ENCODE results near the gene ZNF487.

DNA sequence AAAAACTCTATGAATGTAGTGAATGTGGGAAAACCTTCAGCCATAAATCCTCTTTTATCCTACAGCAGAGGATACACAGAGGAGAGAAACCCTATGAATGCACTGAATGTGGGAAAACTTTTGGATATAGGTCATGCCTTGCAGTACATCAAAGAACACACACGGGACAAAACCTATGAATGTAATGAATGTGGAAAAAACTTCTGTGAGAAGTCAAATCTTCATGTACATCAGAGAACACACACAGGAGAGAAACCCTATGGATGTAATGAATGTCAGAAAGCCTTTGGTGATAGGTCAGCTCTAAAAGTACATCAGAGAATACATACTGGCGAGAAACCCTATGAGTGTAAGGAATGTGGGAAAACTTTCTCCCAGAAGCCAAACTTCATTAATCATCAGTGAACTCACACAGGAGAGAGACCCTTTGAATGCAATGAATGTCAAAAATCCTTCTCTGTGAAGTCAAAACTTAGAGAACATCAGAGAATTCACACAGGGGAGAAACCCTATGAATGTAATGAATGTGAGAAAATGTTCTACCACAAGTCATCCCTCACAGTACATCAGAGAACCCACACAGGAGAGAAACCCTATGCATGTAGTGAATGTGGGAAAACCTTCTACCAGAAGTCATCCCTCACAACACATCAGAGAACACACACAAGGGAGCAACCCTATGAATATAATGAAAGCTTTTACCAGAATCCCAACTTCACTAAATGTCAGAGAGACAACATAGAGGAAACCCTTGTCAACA lies 45.6 kb downstream of the ZNF487 start:
- TF ChIP-seq, protein P1, sequence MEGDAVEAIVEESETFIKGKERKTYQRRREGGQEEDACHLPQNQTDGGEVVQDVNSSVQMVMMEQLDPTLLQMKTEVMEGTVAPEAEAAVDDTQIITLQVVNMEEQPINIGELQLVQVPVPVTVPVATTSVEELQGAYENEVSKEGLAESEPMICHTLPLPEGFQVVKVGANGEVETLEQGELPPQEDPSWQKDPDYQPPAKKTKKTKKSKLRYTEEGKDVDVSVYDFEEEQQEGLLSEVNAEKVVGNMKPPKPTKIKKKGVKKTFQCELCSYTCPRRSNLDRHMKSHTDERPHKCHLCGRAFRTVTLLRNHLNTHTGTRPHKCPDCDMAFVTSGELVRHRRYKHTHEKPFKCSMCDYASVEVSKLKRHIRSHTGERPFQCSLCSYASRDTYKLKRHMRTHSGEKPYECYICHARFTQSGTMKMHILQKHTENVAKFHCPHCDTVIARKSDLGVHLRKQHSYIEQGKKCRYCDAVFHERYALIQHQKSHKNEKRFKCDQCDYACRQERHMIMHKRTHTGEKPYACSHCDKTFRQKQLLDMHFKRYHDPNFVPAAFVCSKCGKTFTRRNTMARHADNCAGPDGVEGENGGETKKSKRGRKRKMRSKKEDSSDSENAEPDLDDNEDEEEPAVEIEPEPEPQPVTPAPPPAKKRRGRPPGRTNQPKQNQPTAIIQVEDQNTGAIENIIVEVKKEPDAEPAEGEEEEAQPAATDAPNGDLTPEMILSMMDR (IDR thresholded peaks at IDR 0.05; ENCODE audit: poor library complexity, severe bottlenecking): no peak
- TF ChIP-seq EZH2 (IDR thresholded peaks at IDR 0.05; ENCODE audit: borderline replicate concordance, insufficient read depth, low read length, poor library complexity, severe bottlenecking) (no peak), POLR2AphosphoS5 (IDR thresholded peaks at IDR 0.05) (no peak)

Data from neural cell (in vitro differentiated cells).